Left lung (tissue), 10 donors: ENCODE results near the gene KCND3. TPM values are rescaled to one million over a fixed set of nuclear protein-coding genes. Genes with fewer than 3 reads are reported as not detected.
A peak's percentile ranks its signal among the peaks of the same experiment; 100 is the strongest.

ENCODE experiments used
- ATAC-seq: fragments of 200-7000 bp; cut with Tn5 transposase; one replicate; pipeline ENCODE4 v1.9.1; 2020; ENCODE audit warnings: moderate library complexity
- DNase-seq, 4 donors: peaks; one replicate each; pipeline ENCODE4 v3.0.0-alpha.2; 2013 to 2020
- H3K27ac ChIP-seq, 2 donors: fragments of 200-600 bp; sonication (generic) in 1 of 2; one replicate each; pipeline versions ENCODE4 v1.5.0 to v1.8.0; 2020 to 2021
- H3K27me3 ChIP-seq, 2 donors: fragments of 200-600 bp; sonication (generic) in 1 of 2; one replicate each; pipeline versions ENCODE4 v1.5.0 to v1.8.0; 2020 to 2021
- H3K36me3 ChIP-seq, 2 donors: fragments of 200-600 bp; sonication (generic) in 1 of 2; one replicate each; pipeline versions ENCODE4 v1.5.0 to v1.8.0; 2020 to 2021
- H3K4me1 ChIP-seq, 2 donors: fragments of 200-600 bp; one replicate each; pipeline ENCODE4 v1.8.0; 2021
- H3K4me3 ChIP-seq, 2 donors: fragments of 200-600 bp; sonication (generic) in 1 of 2; one replicate each; pipeline versions ENCODE4 v1.5.0 to v1.8.0; 2020 to 2021; ENCODE audit warnings: mild to moderate bottlenecking in 1 of 2
- H3K9me3 ChIP-seq, 2 donors: fragments of 200-600 bp; sonication (generic) in 1 of 2; one replicate each; pipeline versions ENCODE4 v1.5.0 to v1.8.0; 2020 to 2021
- intact Hi-C, 2 donors: fragments of 100-400 bp; cut with DNase I; formaldehyde crosslinking; loops; one replicate each; pipeline versions ENCODE4 v1.11.2 to v1.14.2; 2022
- polyA plus RNA-seq, 6 donors: library from polyadenylated mRNA; unstranded; fragments of 120-200 nt; gene quantifications; one replicate each; pipeline ENCODE4 v1.2.1, GENCODE V29; 2013; ENCODE audit not compliant: insufficient read length in 6 of 6
- total RNA-seq, 2 donors: library from RNA; stranded (reverse); fragmentation: NEBNext Ultra II Directional; extraction: Animal tissue kit (Norgen Biotek cat#: 25700); gene quantifications; one replicate each; pipeline ENCODE4 v1.2.1, GENCODE V29; 2021
- TF ChIP-seq, protein P1 (sequence below), 2 donors: fragments of 200-600 bp; sonication (generic) in 1 of 2; IDR thresholded peaks; one replicate each; pipeline versions ENCODE4 v1.5.0 to v1.8.0; 2021; ENCODE audit warnings: antibody characterized with exemption in 2 of 2
- donor health status: DM: no; HTN: yes; CAD: no.
- donor health status: DM: no; HTN: no; CAD: no.

Gene KCND3
- total and polyA plus RNA-seq, 8 donors: 0.32 to 10.2 (median 0.58) TPM

DNA sequence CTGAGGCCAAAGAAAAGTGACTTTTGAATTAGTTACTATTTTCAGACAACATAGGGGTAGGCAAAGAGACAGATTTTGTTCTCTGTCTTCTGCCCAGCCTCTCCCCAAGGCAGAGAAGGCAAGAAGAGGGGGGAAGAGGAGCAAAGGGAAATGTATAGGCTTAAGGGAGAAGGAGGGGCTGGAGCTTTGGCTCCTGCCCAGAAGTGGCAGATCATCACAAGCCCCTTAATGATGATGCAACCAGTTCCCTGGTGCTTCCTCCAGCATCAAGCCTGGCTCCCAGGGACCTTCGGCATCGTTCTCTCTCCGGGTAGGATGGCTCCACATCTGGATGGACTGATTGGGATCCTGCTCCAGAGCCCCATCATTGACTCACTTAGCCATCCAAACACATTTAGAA lies 112.8 kb downstream of the KCND3 start:
- DNase-seq (peak in 2 of 4 donors; percentile 65 to 86), ATAC-seq (no peak)
- Histone ChIP-seq H3K9me3 (no peaks in the 10 kb centered on the region), H3K4me1 (no peaks in the 10 kb centered on the region), H3K27ac (no peak overlapping the region), H3K27me3 (peaks cover 0 to 12% of the 10 kb centered on the region in 2 donors), H3K4me3 (no peak overlapping the region), H3K36me3 (no peaks in the 10 kb centered on the region)
- intact Hi-C loops: no loop called here
- TF ChIP-seq, protein P1, sequence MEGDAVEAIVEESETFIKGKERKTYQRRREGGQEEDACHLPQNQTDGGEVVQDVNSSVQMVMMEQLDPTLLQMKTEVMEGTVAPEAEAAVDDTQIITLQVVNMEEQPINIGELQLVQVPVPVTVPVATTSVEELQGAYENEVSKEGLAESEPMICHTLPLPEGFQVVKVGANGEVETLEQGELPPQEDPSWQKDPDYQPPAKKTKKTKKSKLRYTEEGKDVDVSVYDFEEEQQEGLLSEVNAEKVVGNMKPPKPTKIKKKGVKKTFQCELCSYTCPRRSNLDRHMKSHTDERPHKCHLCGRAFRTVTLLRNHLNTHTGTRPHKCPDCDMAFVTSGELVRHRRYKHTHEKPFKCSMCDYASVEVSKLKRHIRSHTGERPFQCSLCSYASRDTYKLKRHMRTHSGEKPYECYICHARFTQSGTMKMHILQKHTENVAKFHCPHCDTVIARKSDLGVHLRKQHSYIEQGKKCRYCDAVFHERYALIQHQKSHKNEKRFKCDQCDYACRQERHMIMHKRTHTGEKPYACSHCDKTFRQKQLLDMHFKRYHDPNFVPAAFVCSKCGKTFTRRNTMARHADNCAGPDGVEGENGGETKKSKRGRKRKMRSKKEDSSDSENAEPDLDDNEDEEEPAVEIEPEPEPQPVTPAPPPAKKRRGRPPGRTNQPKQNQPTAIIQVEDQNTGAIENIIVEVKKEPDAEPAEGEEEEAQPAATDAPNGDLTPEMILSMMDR (IDR thresholded peaks at IDR 0.05): no peak

DNA sequence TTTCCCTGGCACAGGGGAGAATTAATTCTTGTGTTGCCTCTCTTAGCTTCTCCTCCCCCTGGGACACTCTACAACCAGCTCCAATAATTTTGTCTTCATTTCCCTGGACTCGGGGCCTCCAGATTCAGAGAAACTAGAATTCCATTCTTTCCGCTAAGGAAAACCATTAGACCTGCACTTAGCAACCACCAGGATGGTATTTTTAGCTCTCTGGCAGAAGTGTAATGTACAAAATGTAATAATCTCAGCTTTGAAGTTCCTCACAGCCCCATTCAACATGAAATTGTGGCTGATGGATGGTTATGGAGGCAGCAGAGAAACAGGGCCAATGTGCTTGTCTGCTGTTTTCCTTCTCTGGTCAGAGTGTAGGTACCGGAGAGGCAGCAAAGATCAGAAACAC lies 113.8 kb downstream of the KCND3 start:
- Histone ChIP-seq H3K4me3 (no peak overlapping the region), H3K4me1 (no peaks in the 10 kb centered on the region), H3K9me3 (no peaks in the 10 kb centered on the region), H3K27ac (no peak overlapping the region), H3K36me3 (no peaks in the 10 kb centered on the region), H3K27me3 (peaks cover 0 to 12% of the 10 kb centered on the region in 2 donors)
- DNase-seq (no peak), ATAC-seq (no peak)
- TF ChIP-seq, protein P1 (IDR thresholded peaks at IDR 0.05): no peak
- intact Hi-C loops: no loop called here

DNA sequence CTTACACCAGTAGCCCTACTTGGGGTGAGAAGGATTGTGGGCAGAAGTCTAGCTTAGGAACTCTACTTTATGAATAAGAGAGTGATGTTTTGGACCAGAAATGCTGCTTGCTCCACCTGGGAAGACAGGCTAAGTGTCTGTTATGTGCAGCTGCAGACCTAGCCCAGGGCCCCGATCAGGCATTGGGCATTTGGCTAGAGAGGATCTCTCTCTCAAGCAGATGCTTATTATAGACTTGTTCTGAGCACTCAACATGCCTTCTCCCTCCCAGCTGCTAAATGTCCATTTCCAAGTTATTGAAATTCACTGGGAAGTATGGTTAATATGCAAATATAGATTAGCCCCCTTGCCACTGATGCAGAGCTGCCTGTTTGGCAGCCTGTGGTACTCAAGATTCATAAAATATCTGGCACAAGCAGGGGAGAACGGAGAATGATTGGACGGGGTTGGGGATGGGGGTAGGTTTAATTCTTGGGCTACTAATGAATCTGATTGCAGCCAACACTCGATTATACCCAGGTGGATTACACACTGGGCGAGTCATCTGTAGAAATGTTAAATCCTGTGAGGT lies 115.9 kb downstream of the KCND3 start:
- Histone ChIP-seq H3K4me3 (no peak overlapping the region), H3K4me1 (no peaks in the 10 kb centered on the region), H3K9me3 (no peaks in the 10 kb centered on the region), H3K27me3 (peaks cover 0 to 12% of the 10 kb centered on the region in 2 donors), H3K36me3 (no peaks in the 10 kb centered on the region), H3K27ac (no peak overlapping the region)
- intact Hi-C loops: no loop called here
- TF ChIP-seq, protein P1 (IDR thresholded peaks at IDR 0.05): no peak
- no peak for DNase-seq
- no peak for ATAC-seq

DNA sequence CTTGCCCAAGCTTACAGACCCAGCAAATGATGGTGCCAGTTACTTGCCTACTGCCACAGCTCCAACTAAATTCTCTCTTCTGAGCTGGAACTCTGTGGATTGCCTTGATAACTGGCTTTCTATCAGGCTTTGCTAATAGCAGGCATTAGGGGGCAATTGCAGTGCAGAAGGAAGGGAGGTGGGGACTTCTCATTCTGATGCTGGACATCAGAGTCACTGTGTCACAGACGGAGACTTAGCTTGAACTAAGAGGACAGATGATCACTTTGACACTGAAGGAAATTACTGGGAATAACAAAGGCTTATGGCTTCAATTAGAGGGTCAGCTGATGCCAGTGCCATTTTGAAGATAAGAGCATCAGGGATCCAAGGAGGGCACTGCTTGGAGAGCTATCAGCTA lies 119.3 kb downstream of the KCND3 start:
- Histone ChIP-seq H3K4me3 (no peak overlapping the region), H3K27ac (no peak overlapping the region), H3K36me3 (no peaks in the 10 kb centered on the region), H3K27me3 (peaks cover 0 to 3% of the 10 kb centered on the region in 2 donors), H3K4me1 (no peaks in the 10 kb centered on the region), H3K9me3 (no peaks in the 10 kb centered on the region)
- ATAC-seq: no peak
- TF ChIP-seq, protein P1 (IDR thresholded peaks at IDR 0.05): no peak
- DNase-seq: no peak
- intact Hi-C loops: no loop called here

DNA sequence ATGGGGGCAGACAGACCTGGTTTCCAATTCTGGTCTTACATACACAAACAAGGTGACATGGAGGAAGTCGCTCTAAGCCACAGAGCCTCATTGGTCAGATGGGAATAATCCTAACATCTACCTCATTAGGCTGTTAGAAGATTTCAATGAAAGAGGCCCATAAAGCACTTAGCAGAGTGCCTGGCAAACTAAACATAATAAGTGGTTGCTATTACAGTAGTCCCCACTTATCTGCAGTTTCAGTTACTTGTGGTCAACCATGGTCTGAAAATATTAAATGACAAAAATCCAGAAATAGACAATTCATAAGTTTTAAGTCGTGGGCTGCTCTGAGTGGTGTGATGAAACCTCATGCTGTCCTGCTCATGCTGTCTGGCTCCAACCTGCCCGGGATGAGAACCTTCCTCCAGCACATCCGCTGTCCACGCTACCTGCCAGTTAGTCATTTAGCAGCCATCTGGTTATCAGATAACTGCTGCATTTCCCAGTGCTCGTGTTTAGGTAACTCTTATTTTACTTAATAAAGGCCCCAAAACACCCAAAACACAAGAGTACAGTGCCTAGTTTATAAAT lies 121.5 kb downstream of the KCND3 start:
- TF ChIP-seq, protein P1 (IDR thresholded peaks at IDR 0.05): no peak
- Histone ChIP-seq H3K27ac (no peak overlapping the region), H3K4me1 (no peaks in the 10 kb centered on the region), H3K36me3 (no peaks in the 10 kb centered on the region), H3K4me3 (no peak overlapping the region), H3K9me3 (no peaks in the 10 kb centered on the region), H3K27me3 (peaks cover 0 to under 1% of the 10 kb centered on the region in 2 donors)
- DNase-seq (no peak), ATAC-seq (no peak)
- intact Hi-C loops: no loop called here
